ENCODE data around the gene RASD2.

The RASD2 gene

GRCh38 chr22:35522225-35523149, 18.1 kb upstream of the RASD2 start:
- no peak for TF ChIP-seq CTCF (IDR thresholded peaks at IDR 0.05; ENCODE audit: low read depth, low read length)
- Histone ChIP-seq H3K36me3 (no peaks in the 10 kb centered on the region), H3K9me3 (ENCODE audit: severe bottlenecking) (no peaks in the 10 kb centered on the region), H3K27me3 (ENCODE audit: insufficient read depth, low read depth, severe bottlenecking) (no peaks in the 10 kb centered on the region), H3K4me3 (ENCODE audit: low read depth, low read length) (peak overlapping the region; percentile 22), H3K27ac (no peak overlapping the region)
- no peak for DNase-seq

- Histone ChIP-seq H3K36me3 (no peaks in the 10 kb centered on the region), H3K27ac (no peak overlapping the region), H3K4me3 (ENCODE audit: low read depth, low read length) (peak overlapping the region; percentile 22), H3K9me3 (ENCODE audit: severe bottlenecking) (no peaks in the 10 kb centered on the region), H3K27me3 (ENCODE audit: insufficient read depth, low read depth, severe bottlenecking) (no peaks in the 10 kb centered on the region)
- peak; percentile 49 for DNase-seq
- TF ChIP-seq CTCF (IDR thresholded peaks at IDR 0.05; ENCODE audit: low read depth, low read length): no peak
These were observed 17.3 kb upstream of the RASD2 start for GRCh38 chr22:35523167-35523947.

GRCh38 chr22:35524966-35525686, 15.5 kb upstream of the RASD2 start:
- no peak for TF ChIP-seq CTCF (IDR thresholded peaks at IDR 0.05; ENCODE audit: low read depth, low read length)
- no peak overlapping the region for H3K27ac ChIP-seq

GRCh38 chr22:35525687-35526332, 14.8 kb upstream of the RASD2 start:
- DNase-seq: no peak
- Histone ChIP-seq H3K9me3 (ENCODE audit: severe bottlenecking) (peaks cover 2% of the 10 kb centered on the region), H3K36me3 (no peaks in the 10 kb centered on the region), H3K4me3 (ENCODE audit: low read depth, low read length) (no peak overlapping the region), H3K27ac (no peak overlapping the region), H3K27me3 (ENCODE audit: insufficient read depth, low read depth, severe bottlenecking) (no peaks in the 10 kb centered on the region)
- TF ChIP-seq CTCF (IDR thresholded peaks at IDR 0.05; ENCODE audit: low read depth, low read length): no peak

More at GRCh38 chr22:35524966-35525686, 15.5 kb upstream of the RASD2 start:
- Histone ChIP-seq H3K4me3 (ENCODE audit: low read depth, low read length) (no peak overlapping the region), H3K36me3 (no peaks in the 10 kb centered on the region), H3K27me3 (ENCODE audit: insufficient read depth, low read depth, severe bottlenecking) (no peaks in the 10 kb centered on the region), H3K9me3 (ENCODE audit: severe bottlenecking) (peaks cover 2% of the 10 kb centered on the region)
- DNase-seq: no peak

GRCh38 chr22:35526333-35526979, 14.2 kb upstream of the RASD2 start:
- no peak for DNase-seq
- Histone ChIP-seq H3K27ac (no peak overlapping the region), H3K27me3 (ENCODE audit: insufficient read depth, low read depth, severe bottlenecking) (no peaks in the 10 kb centered on the region), H3K9me3 (ENCODE audit: severe bottlenecking) (peaks cover 2% of the 10 kb centered on the region), H3K4me3 (ENCODE audit: low read depth, low read length) (no peak overlapping the region), H3K36me3 (no peaks in the 10 kb centered on the region)
- no peak for TF ChIP-seq CTCF (IDR thresholded peaks at IDR 0.05; ENCODE audit: low read depth, low read length)

All from WERI-Rb-1 (cell line).